HepG2 (cell line): Measurements from ENCODE around the gene EVC. TPM values are rescaled to one million over a fixed set of nuclear protein-coding genes. Genes with fewer than 3 reads are reported as not detected.
A peak's percentile ranks its signal among the peaks of the same experiment; 100 is the strongest.

Experiments
- CEBPB ChIP-seq: IDR thresholded peaks from 2 replicates; pipeline ENCODE4 v1.6.1; 2011; ENCODE audit warnings: low read depth, low read length, improper control_type of control experiment, borderline replicate concordance
- ZNF496 ChIP-seq: sonication (generic); formaldehyde crosslinking; IDR thresholded peaks from 2 replicates; pipeline ENCODE4 v1.8.1; 2023; ENCODE audit warnings: mild to moderate bottlenecking, moderate library complexity, missing genetic modification reagents; ENCODE audit not compliant: insufficient replicate concordance
- ZNF609 ChIP-seq: sonication (generic); formaldehyde crosslinking; IDR thresholded peaks from 2 replicates; pipeline ENCODE4 v1.4.0; 2020; ENCODE audit warnings: mild to moderate bottlenecking, missing genetic modification reagents, borderline replicate concordance
- ZSCAN22 ChIP-seq: sonication (generic); formaldehyde crosslinking; IDR thresholded peaks from 2 replicates; pipeline ENCODE4 v1.4.0; 2020; ENCODE audit warnings: mild to moderate bottlenecking, missing genetic modification reagents
- polyA plus RNA-seq, 8 experiments: library from polyadenylated mRNA; depleted of rRNA in 3 of 8; stranded (reverse) in 7 of 8; unstranded in 1 of 8; fragments of >200 nt; fragmentation: Illumina TruSeq in 4 of 8; extraction: Trizol in 4 of 8; gene quantifications; 2 replicates each; pipeline versions ENCODE4 v1.2.1 to v1.2.3, GENCODE V29; 2011 to 2016; ENCODE audit warnings: low read depth in 4 of 8, missing spikeins in 1 of 8, mixed read lengths in 1 of 8; ENCODE audit not compliant: insufficient read depth in 1 of 8
- total RNA-seq, 5 experiments: library from RNA; depleted of rRNA; stranded (reverse); fragments of >200 nt; fragmentation: Illumina TruSeq; extraction: Trizol; gene quantifications; 2 replicates each; pipeline ENCODE4 v1.2.3, GENCODE V29; 2016; ENCODE audit warnings: low read depth in 1 of 5
- TF ChIP-seq, protein P1 (sequence below): sonication (generic); formaldehyde crosslinking; IDR thresholded peaks from 2 replicates; pipeline ENCODE4 v1.5.0; 2020; ENCODE audit warnings: mild to moderate bottlenecking, missing genetic modification reagents, moderate library complexity
- TF ChIP-seq, protein P2 (sequence below): sonication (generic); formaldehyde crosslinking; IDR thresholded peaks from 2 replicates; pipeline ENCODE4 v1.5.0; 2020; ENCODE audit warnings: mild to moderate bottlenecking, missing genetic modification reagents

EVC gene
- total and polyA plus RNA-seq, 2 of the 13 experiments (the other 11 are each of a cell fraction or from before 2014, with no cell fraction given): 3.1 to 4.9 TPM

GRCh38 chr4:5812506-5813229, 101.7 kb downstream of the EVC start (continued):
- TF ChIP-seq, protein P1, sequence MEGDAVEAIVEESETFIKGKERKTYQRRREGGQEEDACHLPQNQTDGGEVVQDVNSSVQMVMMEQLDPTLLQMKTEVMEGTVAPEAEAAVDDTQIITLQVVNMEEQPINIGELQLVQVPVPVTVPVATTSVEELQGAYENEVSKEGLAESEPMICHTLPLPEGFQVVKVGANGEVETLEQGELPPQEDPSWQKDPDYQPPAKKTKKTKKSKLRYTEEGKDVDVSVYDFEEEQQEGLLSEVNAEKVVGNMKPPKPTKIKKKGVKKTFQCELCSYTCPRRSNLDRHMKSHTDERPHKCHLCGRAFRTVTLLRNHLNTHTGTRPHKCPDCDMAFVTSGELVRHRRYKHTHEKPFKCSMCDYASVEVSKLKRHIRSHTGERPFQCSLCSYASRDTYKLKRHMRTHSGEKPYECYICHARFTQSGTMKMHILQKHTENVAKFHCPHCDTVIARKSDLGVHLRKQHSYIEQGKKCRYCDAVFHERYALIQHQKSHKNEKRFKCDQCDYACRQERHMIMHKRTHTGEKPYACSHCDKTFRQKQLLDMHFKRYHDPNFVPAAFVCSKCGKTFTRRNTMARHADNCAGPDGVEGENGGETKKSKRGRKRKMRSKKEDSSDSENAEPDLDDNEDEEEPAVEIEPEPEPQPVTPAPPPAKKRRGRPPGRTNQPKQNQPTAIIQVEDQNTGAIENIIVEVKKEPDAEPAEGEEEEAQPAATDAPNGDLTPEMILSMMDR (CRISPR knock-in tag): peak; percentile 72
- TF ChIP-seq ZNF496 (CRISPR knock-in tag) (no peak), ZNF609 (no peak), CEBPB (peak; percentile 19; the same call in 1 of the 2 replicates), ZSCAN22 (CRISPR knock-in tag) (no peak)
- TF ChIP-seq, protein P2, sequence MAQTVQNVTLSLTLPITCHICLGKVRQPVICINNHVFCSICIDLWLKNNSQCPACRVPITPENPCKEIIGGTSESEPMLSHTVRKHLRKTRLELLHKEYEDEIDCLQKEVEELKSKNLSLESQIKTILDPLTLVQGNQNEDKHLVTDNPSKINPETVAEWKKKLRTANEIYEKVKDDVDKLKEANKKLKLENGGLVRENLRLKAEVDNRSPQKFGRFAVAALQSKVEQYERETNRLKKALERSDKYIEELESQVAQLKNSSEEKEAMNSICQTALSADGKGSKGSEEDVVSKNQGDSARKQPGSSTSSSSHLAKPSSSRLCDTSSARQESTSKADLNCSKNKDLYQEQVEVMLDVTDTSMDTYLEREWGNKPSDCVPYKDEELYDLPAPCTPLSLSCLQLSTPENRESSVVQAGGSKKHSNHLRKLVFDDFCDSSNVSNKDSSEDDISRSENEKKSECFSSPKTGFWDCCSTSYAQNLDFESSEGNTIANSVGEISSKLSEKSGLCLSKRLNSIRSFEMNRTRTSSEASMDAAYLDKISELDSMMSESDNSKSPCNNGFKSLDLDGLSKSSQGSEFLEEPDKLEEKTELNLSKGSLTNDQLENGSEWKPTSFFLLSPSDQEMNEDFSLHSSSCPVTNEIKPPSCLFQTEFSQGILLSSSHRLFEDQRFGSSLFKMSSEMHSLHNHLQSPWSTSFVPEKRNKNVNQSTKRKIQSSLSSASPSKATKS (CRISPR knock-in tag): no peak
- TF ChIP-seq, all 625 proteins: peak for 6
